HL-60 (cell line): ENCODE results near the gene PREPL.

ENCODE experiments used
- DNase-seq, 2 experiments: peaks; one replicate each; pipeline ENCODE4 v3.0.0-alpha.2; 2010 to 2020; ENCODE audit warnings: low read depth in 1 of 2, low spot score in 1 of 2
- H3K27ac ChIP-seq: fragments of 250-450 bp; sonication (Bioruptor Pico); replicated peaks from 2 replicates; pipeline ENCODE4 v1.5.1; 2020; ENCODE audit warnings: mild to moderate bottlenecking, moderate library complexity
- H3K27me3 ChIP-seq: fragments of 250-450 bp; sonication (Bioruptor Pico); 2 replicates; pipeline ENCODE4 v1.5.1; 2021; ENCODE audit warnings: mild to moderate bottlenecking, moderate library complexity; ENCODE audit not compliant: insufficient read depth, poor library complexity, severe bottlenecking
- H3K4me3 ChIP-seq: replicated peaks from 2 replicates; pipeline ENCODE4 v1.5.1; 2011; ENCODE audit warnings: mild to moderate bottlenecking, control low read depth, low read length; ENCODE audit not compliant: insufficient read depth
- CTCF ChIP-seq: IDR thresholded peaks from one replicate; pipeline ENCODE4 v1.5.1; 2011; ENCODE audit warnings: low read length, control low read depth, inconsistent platforms; ENCODE audit not compliant: insufficient read depth
- GABPA ChIP-seq: IDR thresholded peaks from 2 replicates; pipeline ENCODE4 v1.6.1; 2012; ENCODE audit warnings: low read depth
- POLR2AphosphoS5 ChIP-seq: IDR thresholded peaks from 2 replicates; pipeline ENCODE4 v1.6.1; 2012; ENCODE audit warnings: low read depth
- REST ChIP-seq: IDR thresholded peaks from 2 replicates; pipeline ENCODE4 v1.6.1; 2012; ENCODE audit warnings: low read depth; ENCODE audit not compliant: insufficient replicate concordance
- SPI1 ChIP-seq: IDR thresholded peaks from 2 replicates; pipeline ENCODE4 v1.6.1; 2012; ENCODE audit warnings: low read depth, mild to moderate bottlenecking, borderline replicate concordance

PREPL gene

GRCh38 chr2:44286119-44286883, 75.0 kb downstream of the PREPL start:
- H3K4me3 ChIP-seq, result no peak overlapping the region

GRCh38 chr2:44285174-44285573, 76.1 kb downstream of the PREPL start:
- no peak for DNase-seq
- Histone ChIP-seq H3K27me3 (peaks cover 3% of the 10 kb centered on the region), H3K27ac (no peak overlapping the region)

More at GRCh38 chr2:44286119-44286883, 75.0 kb downstream of the PREPL start:
- H3K27ac ChIP-seq, result no peak overlapping the region
- peaks cover 3% of the 10 kb centered on the region for H3K27me3 ChIP-seq
- no peak for DNase-seq
- TF ChIP-seq REST (no peak), SPI1 (no peak), POLR2AphosphoS5 (no peak), CTCF (no peak), GABPA (no peak)

More at GRCh38 chr2:44285174-44285573, 76.1 kb downstream of the PREPL start:
- TF ChIP-seq CTCF (no peak), POLR2AphosphoS5 (no peak), SPI1 (no peak), REST (no peak), GABPA (no peak)
- H3K4me3 ChIP-seq, result no peak overlapping the region
